ENCODE results near the gene UTP3.

GRCh38 chr4:70712150-70712549 lies 23.8 kb downstream of the UTP3 start:
- TF ChIP-seq POLR2A (IDR thresholded peaks at IDR 0.05): no peak
- TF ChIP-seq CTCF (IDR thresholded peaks at IDR 0.05): no peak
